GM12801 (cell line): ENCODE results near the gene CCL17.

Experiments used
- TF ChIP-seq, protein P1 (sequence below): IDR thresholded peaks from one replicate; pipeline ENCODE4 v1.5.1; 2011; ENCODE audit warnings: control low read depth; ENCODE audit not compliant: insufficient read length; ENCODE audit errors: extremely low read depth

Gene CCL17

DNA sequence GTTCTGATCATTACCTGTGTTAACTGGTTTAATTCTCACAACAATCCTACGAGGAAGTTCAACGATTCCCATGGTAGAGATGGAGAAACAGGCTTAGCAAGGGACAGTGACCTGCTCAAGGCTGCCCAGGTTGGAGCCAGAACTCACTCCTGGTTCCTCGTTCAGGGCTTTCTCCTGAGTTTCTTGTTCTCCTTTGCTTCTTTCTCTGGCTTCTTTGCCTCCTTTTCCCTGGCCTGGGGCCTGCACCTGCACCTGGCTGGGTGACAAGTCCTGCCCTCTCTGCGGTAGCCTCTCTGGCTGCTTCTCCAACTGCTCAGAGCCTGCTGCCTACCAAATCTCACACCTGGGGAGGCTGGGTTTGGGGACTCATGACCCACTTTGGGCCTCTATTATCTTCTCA lies 43.2 kb upstream of the CCL17 start:
- TF ChIP-seq, protein P1, sequence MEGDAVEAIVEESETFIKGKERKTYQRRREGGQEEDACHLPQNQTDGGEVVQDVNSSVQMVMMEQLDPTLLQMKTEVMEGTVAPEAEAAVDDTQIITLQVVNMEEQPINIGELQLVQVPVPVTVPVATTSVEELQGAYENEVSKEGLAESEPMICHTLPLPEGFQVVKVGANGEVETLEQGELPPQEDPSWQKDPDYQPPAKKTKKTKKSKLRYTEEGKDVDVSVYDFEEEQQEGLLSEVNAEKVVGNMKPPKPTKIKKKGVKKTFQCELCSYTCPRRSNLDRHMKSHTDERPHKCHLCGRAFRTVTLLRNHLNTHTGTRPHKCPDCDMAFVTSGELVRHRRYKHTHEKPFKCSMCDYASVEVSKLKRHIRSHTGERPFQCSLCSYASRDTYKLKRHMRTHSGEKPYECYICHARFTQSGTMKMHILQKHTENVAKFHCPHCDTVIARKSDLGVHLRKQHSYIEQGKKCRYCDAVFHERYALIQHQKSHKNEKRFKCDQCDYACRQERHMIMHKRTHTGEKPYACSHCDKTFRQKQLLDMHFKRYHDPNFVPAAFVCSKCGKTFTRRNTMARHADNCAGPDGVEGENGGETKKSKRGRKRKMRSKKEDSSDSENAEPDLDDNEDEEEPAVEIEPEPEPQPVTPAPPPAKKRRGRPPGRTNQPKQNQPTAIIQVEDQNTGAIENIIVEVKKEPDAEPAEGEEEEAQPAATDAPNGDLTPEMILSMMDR: no peak

DNA sequence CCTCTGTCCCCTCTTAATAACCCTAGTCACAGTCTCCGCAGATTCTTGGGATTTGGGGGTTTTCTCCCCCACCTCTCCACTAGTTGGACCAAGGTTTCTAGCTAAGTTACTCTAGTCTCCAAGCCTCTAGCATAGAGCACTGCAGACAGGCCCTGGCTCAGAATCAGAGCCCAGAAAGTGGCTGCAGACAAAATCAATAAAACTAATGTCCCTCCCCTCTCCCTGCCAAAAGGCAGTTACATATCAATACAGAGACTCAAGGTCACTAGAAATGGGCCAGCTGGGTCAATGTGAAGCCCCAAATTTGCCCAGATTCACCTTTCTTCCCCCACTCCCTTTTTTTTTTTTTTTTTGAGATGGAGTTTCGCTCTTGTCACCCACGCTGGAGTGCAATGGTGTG lies 40.4 kb upstream of the CCL17 start:
- TF ChIP-seq, protein P1: no peak

DNA sequence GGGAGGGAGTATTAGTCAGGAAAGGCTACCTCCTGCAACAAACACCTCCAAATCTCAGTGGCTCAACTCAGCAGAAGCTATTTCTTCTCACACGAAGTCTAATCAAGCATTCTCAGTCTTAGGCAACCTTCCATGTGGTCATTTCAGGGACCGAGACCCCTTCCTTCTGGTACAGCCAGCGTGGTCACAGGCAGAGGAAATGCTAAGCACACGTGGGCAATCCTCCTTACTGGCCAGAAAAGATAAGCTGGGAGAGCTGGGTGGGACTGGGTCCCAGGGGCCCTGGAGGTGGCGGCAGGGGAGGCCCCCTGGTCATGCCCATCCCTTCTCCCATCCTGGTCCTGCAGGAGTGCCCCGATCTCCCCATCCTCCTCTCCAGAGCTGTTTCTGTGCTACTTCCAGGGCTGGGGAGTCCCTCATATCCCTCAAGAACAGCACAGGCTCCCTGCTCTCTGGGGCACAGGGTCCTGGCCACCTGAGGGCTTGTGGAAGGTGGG lies 38.0 kb upstream of the CCL17 start:
- TF ChIP-seq, protein P1: no peak

DNA sequence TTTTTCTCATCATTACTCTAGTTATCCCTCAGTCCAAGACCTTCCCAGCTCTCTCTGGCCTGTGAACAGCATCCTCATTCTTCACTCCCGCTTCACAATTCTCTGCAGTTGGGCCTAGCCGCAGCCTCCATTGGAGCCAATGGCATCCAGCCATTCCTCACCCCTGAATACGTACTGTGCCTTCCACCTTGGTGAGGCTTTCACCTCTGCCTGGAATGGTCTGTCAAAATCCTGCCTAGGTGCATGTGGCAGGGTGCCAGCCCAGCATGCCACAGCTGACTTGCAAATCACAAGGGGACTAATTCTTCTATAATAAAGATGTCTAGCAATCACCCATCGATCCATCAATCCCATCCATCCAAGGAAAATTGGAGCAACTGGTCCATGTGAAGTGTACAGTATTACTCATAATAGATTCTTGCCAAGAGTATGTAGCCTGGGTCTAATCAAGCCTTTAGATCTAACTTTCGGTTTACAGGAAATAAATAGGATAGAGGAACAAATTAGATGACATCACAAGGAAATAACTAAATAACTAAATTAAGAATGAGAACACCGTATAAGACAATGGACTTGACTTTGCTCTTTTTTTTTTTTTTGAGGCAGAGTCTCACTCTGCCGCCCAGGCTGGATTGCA lies 37.3 kb upstream of the CCL17 start:
- TF ChIP-seq, protein P1: no peak

DNA sequence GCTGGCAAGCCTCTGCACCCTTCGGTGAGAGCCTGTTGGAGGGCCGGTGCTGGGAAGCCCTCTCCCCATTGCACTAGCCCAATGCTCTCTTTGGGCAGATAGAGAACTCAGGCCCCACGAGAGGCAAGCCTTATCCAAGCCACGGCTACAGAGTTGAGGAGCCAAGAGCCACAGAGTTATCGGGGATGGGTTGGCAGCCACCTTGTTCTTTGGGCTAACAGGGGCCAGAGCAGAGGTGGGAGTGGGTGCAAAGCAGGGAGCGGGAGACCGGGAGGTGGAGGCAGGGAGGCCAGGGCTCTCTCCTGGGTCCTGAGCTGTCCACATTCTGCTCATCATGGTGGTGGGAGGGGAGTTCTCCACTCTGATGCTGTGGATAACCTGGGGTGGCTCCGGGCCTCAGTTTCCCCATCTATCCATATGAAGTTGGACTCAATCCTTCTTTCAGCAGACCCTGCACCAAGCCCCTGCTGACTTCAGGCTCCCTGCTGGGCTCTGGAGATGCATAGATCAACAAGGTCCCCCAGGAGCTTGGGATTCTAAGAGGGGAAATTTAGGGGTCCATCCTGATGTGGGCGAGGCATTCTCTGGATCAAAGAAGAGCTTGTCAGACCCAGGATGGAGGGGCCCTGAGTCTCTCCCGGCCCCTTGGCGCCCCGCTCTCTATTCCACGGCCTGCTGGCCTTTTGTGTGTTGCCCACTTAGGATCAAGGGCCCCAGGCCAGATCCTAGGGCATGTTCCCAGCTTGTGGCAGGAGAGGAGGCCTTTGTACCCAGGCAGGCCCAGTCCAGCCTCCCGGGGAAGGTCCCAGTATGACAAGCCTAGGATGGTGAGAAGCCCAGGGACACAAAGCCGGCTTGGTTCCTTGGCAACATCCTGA lies 32.8 kb upstream of the CCL17 start:
- TF ChIP-seq, protein P1: no peak

DNA sequence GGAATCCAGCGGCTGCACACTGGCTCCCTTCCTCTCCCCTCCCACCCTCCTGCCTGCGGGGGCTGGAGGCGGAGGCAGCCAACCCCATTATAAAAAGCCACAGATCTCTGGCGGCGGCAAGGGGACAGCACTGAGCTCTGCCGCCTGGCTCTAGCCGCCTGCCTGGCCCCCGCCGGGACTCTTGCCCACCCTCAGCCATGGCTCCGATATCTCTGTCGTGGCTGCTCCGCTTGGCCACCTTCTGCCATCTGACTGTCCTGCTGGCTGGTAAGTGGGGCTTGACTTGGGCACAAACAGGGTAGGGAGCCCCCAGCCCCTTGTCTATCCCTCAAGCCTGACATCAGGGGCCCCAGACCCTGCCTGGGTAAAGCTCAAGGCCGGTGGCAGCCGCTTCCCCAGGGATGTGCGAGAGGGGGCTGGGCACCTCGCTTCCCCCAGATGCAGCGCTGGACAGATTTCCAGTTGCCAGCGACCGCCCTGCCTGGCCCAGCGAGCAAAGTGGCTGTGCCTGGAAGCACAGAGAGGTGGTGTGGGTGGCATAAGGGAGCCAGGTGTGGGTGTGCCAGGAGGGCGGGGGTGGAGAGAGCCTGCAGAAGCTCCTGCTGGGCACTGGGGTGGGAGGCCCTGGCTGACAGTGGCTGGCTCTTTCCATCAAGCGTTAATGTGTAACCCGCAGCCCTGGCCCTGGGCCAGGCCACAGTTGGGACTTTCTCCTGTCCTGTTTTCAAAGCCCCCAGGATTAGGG lies 32.0 kb upstream of the CCL17 start, which contains the start of gene CX3CL1:
Gene CX3CL1 (plus strand): TSS at position 119 of the 745 bp plus-strand sequence. CDS start 79 bp downstream, at position 198.
- TF ChIP-seq, protein P1: no peak
